GM12865 (cell line): ENCODE measurements around the gene STAT5B.

Experiments
- DNase-seq: peaks from one replicate; pipeline ENCODE4 v3.0.0; 2010; ENCODE audit warnings: low read depth
- H3K4me3 ChIP-seq: 2 replicates; pipeline ENCODE4 v1.5.1; 2011; ENCODE audit warnings: mild to moderate bottlenecking, low read depth, low read length, control low read depth
- CTCF ChIP-seq: IDR thresholded peaks from 2 replicates; pipeline ENCODE4 v1.5.1; 2011; ENCODE audit warnings: low read length, control low read depth, low read depth, inconsistent platforms; ENCODE audit not compliant: insufficient read depth; ENCODE audit errors: missing control alignments

The STAT5B gene

GRCh38 chr17:42183741-42184711 is 92.2 kb downstream of the STAT5B start:
- peak overlapping the region; percentile 92 for H3K4me3 ChIP-seq
- peak; percentile 93 for TF ChIP-seq CTCF
- peak; percentile 88 for DNase-seq

- no peak for TF ChIP-seq CTCF
- peak overlapping the region; percentile 92 for H3K4me3 ChIP-seq
Measured at GRCh38 chr17:42182927-42183734, 93.1 kb downstream of the STAT5B start.

GRCh38 chr17:42181851-42182207 is 94.4 kb downstream of the STAT5B start:
- DNase-seq, result no peak
- TF ChIP-seq CTCF, result no peak
- H3K4me3 ChIP-seq, result no peak overlapping the region

More at GRCh38 chr17:42182927-42183734, 93.1 kb downstream of the STAT5B start:
- no peak for DNase-seq

- peak; percentile 95 for DNase-seq
- peak within 1 kb of the TSS; percentile 58 for H3K4me3 ChIP-seq
- TF ChIP-seq CTCF, result peak; percentile 77
Measured at GRCh38 chr17:42180922-42181850, 95.0 kb downstream of the STAT5B start, which contains the start of gene KCNH4. Gene KCNH4, minus strand, starts transcription at chr17:42181142. Its CDS starts 197 bp downstream, at chr17:42180945.

DNA sequence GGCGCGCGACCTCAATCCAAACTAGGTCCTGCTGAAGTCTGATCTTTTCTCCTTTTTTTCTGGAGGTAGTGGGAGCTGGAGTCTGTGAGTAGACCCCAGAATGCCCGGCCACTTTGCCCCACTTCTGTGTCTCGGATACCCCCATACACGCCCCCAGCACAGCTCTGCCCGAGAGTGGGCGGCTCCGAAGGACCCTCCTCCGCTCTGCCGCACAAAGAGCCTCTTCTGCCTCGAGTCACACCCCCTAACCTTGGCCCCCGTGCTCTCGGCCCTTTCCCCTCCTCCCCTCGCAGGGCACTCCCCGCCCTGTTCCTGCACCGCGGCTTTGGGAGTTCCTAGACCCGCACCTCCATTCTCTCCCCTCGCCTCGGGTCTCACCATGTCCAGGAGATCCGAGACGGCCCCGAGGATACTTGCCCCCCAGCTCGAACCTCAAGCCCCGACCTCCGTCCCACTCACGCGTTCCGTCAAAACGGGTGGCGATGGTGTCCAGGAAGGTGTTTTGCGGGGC is 95.7 kb downstream of the STAT5B start:
- TF ChIP-seq CTCF, result no peak
- H3K4me3 ChIP-seq, result peak overlapping the region; percentile 58
- no peak for DNase-seq

DNA sequence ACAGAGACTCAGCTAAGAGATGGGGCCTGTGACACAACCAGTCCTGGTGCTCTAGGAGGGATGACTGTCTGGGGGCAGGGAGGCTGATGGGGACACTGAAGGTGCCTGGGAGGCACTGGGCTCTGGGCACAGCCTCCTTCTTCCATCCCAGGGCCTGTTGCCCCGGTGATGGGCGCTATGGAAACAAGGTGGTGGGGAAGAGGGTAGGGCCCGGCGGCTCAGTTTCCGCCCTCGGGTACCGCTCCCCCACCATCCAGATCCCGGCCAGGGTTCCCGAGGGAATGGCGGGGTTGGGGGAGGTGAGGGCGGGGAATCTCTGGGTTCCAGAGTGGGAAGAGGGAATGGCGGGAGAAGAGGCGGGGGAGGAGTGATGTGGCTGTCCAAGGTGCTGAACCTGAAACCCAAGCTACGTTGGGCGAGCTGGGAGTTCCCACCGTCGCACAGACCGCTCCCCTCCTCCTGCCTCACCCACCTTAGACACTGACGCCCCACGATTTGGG is 96.2 kb downstream of the STAT5B start:
- H3K4me3 ChIP-seq, result no peak overlapping the region
- no peak for TF ChIP-seq CTCF
- peak; percentile 35 for DNase-seq
